HepG2 (cell line): ENCODE data around the gene EPS8L3. TPM values are rescaled to one million over a fixed set of nuclear protein-coding genes. Genes with fewer than 3 reads are reported as not detected.

ENCODE experiments used
- ATAC-seq: fragments of 200-7000 bp; cut with Tn5 transposase; 3 replicates; pipeline ENCODE4 v1.9.1; 2020; ENCODE audit warnings: mild to moderate bottlenecking, moderate library complexity
- BruUV-seq: library from RNA; stranded (reverse); fragments of 400-500 nt; replicated peaks from 2 replicates; lab custom pipeline; 2021; lab: Mats Ljungman, UMichigan
- CTCF ChIA-PET: fragments of 300-600 bp; formaldehyde crosslinking; extraction: SDS; loops from one replicate; lab custom pipeline; 2021; ENCODE audit warnings: low total read pairs, inconsistent platforms, low intra/inter-chr PET ratio; lab: Yijun Ruan, JAX
- POLR2A ChIA-PET: fragments of 350-600 bp; sonication (Branson Sonifier 250); formaldehyde crosslinking; loops from one replicate; lab custom pipeline; 2020; ENCODE audit warnings: antibody characterized with exemption, inconsistent platforms; lab: Yijun Ruan, JAX
- DNase-seq: peaks from one replicate; pipeline ENCODE4 v3.0.0-alpha.2; 2015; ENCODE audit warnings: low spot score
- FAIRE-seq: peaks from 3 replicates; lab custom pipeline; 2011; peaks lifted over from hg19 to GRCh38; lab: Jason Lieb, UNC
- H2AFZ ChIP-seq: one replicate; pipeline ENCODE4 v1.6.1; 2011; ENCODE audit warnings: low read length, inconsistent platforms
- H3K27ac ChIP-seq: fragments of 300-600 bp; 3 replicates; pipeline ENCODE4 v1.8.0; 2011; ENCODE audit warnings: mixed run types, mild to moderate bottlenecking, mixed read lengths, low read length, inconsistent platforms; ENCODE audit not compliant: insufficient read depth; ENCODE audit errors: extremely low read length
- H3K27me3 ChIP-seq, 2 experiments: fragments of 200-600 bp in 1 of 2; 2 replicates in 1 of 2; 3 replicates in 1 of 2; pipeline versions ENCODE4 v1.6.0 to v1.8.0; 2011; ENCODE audit warnings: low read length in 2 of 2, mild to moderate bottlenecking in 2 of 2, moderate library complexity in 2 of 2, inconsistent platforms in 1 of 2; ENCODE audit not compliant: insufficient read depth in 2 of 2, control insufficient read depth in 1 of 2
- H3K36me3 ChIP-seq, 2 experiments: fragments of 200-600 bp in 1 of 2; replicated peaks in 1 of 2; 2 replicates in 1 of 2; 3 replicates in 1 of 2; pipeline versions ENCODE4 v1.5.1 to v1.8.0; 2011; ENCODE audit warnings: low read length in 2 of 2, inconsistent platforms in 1 of 2; ENCODE audit not compliant: insufficient read depth in 2 of 2, control insufficient read depth in 1 of 2
- H3K4me1 ChIP-seq: 2 replicates; pipeline ENCODE4 v1.5.1; 2012; ENCODE audit warnings: low read length, inconsistent platforms; ENCODE audit not compliant: insufficient read depth
- H3K4me2 ChIP-seq: 2 replicates; pipeline ENCODE4 v1.6.0; 2011; ENCODE audit warnings: low read depth, low read length, inconsistent platforms
- H3K4me3 ChIP-seq, 3 experiments: fragments of 200-600 bp in 1 of 3; sonication (generic), shearing (Covaris generic) in 1 of 3; replicated peaks in 1 of 3; 2 replicates each; pipeline ENCODE4 v1.5.1; 2011 to 2016; ENCODE audit warnings: low read length in 3 of 3, inconsistent platforms in 2 of 3, low read depth in 2 of 3, mild to moderate bottlenecking in 2 of 3, control low read depth in 1 of 3, mixed read lengths in 1 of 3; ENCODE audit not compliant: insufficient read depth in 1 of 3
- H3K79me2 ChIP-seq: one replicate; pipeline ENCODE4 v1.6.1; 2011; ENCODE audit warnings: low read length, inconsistent platforms; ENCODE audit not compliant: insufficient read depth
- H3K9ac ChIP-seq: 2 replicates; pipeline ENCODE4 v1.6.0; 2011; ENCODE audit warnings: mild to moderate bottlenecking, low read depth, low read length, inconsistent platforms; ENCODE audit not compliant: insufficient read depth
- H3K9me3 ChIP-seq: 2 replicates; pipeline ENCODE4 v1.5.1; 2012; ENCODE audit warnings: mild to moderate bottlenecking, low read length
- H4K20me1 ChIP-seq: 2 replicates; pipeline ENCODE4 v1.6.0; 2011; ENCODE audit warnings: inconsistent platforms, mild to moderate bottlenecking, low read length, moderate library complexity; ENCODE audit not compliant: insufficient read depth
- CAMTA2 ChIP-seq: sonication (generic); formaldehyde crosslinking; IDR thresholded peaks from 2 replicates; pipeline ENCODE4 v1.4.0; 2020; ENCODE audit warnings: mild to moderate bottlenecking, missing genetic modification reagents, borderline replicate concordance
- CBX5 ChIP-seq: sonication (generic); formaldehyde crosslinking; IDR thresholded peaks from 2 replicates; pipeline ENCODE4 v1.4.0; 2020; ENCODE audit warnings: missing genetic modification reagents, borderline replicate concordance
- CEBPG ChIP-seq: IDR thresholded peaks from 2 replicates; pipeline ENCODE4 v1.6.1; 2016
- FOXO1 ChIP-seq: sonication (generic); formaldehyde crosslinking; IDR thresholded peaks from 2 replicates; pipeline ENCODE4 v1.4.0; 2020; ENCODE audit warnings: missing genetic modification reagents
- IKZF5 ChIP-seq: IDR thresholded peaks from 2 replicates; pipeline ENCODE4 v1.6.1; 2018; ENCODE audit warnings: missing genetic modification reagents, mild to moderate bottlenecking, missing compliant biosample characterization
- ZNF589 ChIP-seq: sonication (generic); formaldehyde crosslinking; conservative IDR thresholded peaks from 2 replicates; pipeline ENCODE4 v1.8.0; 2022; ENCODE audit warnings: mild to moderate bottlenecking, moderate library complexity, missing genetic modification reagents
- ZNF616 ChIP-seq: sonication (generic); formaldehyde crosslinking; IDR thresholded peaks from 2 replicates; pipeline ENCODE4 v1.5.0; 2020; ENCODE audit warnings: low read depth, mild to moderate bottlenecking, missing genetic modification reagents
- ZSCAN12 ChIP-seq: sonication (generic); formaldehyde crosslinking; IDR thresholded peaks from 2 replicates; pipeline ENCODE4 v1.9.0; 2021; ENCODE audit warnings: mild to moderate bottlenecking, missing genetic modification reagents
- WGBS: methylation state at CpG from one replicate; pipeline ENCODE4 v1.1.6; 2017; ENCODE audit warnings: low lambda C conversion rate; 5-methylcytosine and 5-hydroxymethylcytosine counted together
- in situ Hi-C: cut with HindIII; loops from 2 replicates; pipeline ENCODE4 v1.10.0; 2017; ENCODE audit warnings: low pct_unique_long_range_greater_than_20kb; ENCODE audit not compliant: extremely low pct_ligation_motif_present
- intact Hi-C: fragments of 100-400 bp; cut with micrococcal nuclease; formaldehyde crosslinking; loops from one replicate; pipeline ENCODE4 v1.10.0; 2022; ENCODE audit not compliant: unreplicated experiment
- polyA plus RNA-seq, 8 experiments: library from polyadenylated mRNA; depleted of rRNA in 3 of 8; stranded (reverse) in 7 of 8; unstranded in 1 of 8; fragments of >200 nt; fragmentation: Illumina TruSeq in 4 of 8; extraction: Trizol in 4 of 8; gene quantifications; 2 replicates each; pipeline versions ENCODE4 v1.2.1 to v1.2.3, GENCODE V29; 2011 to 2016; ENCODE audit warnings: low read depth in 4 of 8, missing spikeins in 1 of 8, mixed read lengths in 1 of 8; ENCODE audit not compliant: insufficient read depth in 1 of 8
- total RNA-seq, 5 experiments: library from RNA; depleted of rRNA; stranded (reverse); fragments of >200 nt; fragmentation: Illumina TruSeq; extraction: Trizol; gene quantifications; 2 replicates each; pipeline ENCODE4 v1.2.3, GENCODE V29; 2016; ENCODE audit warnings: low read depth in 1 of 5
- TF ChIP-seq, protein P1 (sequence below): sonication (generic); formaldehyde crosslinking; IDR thresholded peaks from 2 replicates; pipeline ENCODE4 v1.4.0; 2020; ENCODE audit warnings: missing genetic modification reagents, borderline replicate concordance

Gene EPS8L3
- total and polyA plus RNA-seq, 2 of the 13 experiments (the other 11 are each of a cell fraction or from before 2014, with no cell fraction given) = 18.2 to 106 TPM

DNA sequence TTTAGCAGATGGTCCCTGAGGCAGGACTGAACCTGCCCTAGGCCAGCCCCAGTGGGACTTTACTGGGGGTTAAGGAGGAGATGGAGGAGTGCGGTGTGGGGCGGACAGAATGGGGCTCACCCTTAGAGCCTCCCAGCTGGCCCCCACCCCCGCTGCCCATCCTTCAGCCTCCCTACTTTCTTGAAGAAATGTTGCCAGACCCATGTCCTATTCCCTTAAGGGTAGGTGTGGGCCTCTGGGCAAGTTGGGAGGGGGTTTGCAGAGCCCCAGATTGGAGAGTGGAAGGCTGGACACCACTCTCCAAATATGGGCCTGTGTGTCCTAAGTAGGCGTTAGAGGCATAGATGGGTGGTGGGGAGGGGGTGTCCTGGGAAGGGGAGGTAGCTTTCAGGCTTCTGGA lies 19.2 kb upstream of the EPS8L3 start:
- Histone ChIP-seq H3K4me2 (no peak overlapping the region), H3K4me3 (no peak overlapping the region), H3K27me3 (peaks cover 0 to 3% of the 10 kb centered on the region in 2 experiments; a peak in 3 of 5 replicates), H3K9ac (no peak overlapping the region), H3K36me3 (no peaks in the 10 kb centered on the region), H3K79me2 (no peaks in the 10 kb centered on the region), H3K4me1 (peaks cover 13% of the 10 kb centered on the region), H3K9me3 (peaks cover 8% of the 10 kb centered on the region), H4K20me1 (no peaks in the 10 kb centered on the region), H3K27ac (no peak overlapping the region), H2AFZ (no peak overlapping the region)
- ATAC-seq = no peak
- POLR2A ChIA-PET = no interaction called here
- BruUV-seq = no TSS peak
- TF ChIP-seq CBX5 (CRISPR knock-in tag) (no peak), ZSCAN12 (no peak), IKZF5 (CRISPR knock-in tag) (no peak), ZNF589 (CRISPR knock-in tag) (no peak), CAMTA2 (CRISPR knock-in tag) (no peak), FOXO1 (no peak), ZNF616 (CRISPR knock-in tag) (no peak), CEBPG (CRISPR knock-in tag) (no peak)
- TF ChIP-seq, protein P1, sequence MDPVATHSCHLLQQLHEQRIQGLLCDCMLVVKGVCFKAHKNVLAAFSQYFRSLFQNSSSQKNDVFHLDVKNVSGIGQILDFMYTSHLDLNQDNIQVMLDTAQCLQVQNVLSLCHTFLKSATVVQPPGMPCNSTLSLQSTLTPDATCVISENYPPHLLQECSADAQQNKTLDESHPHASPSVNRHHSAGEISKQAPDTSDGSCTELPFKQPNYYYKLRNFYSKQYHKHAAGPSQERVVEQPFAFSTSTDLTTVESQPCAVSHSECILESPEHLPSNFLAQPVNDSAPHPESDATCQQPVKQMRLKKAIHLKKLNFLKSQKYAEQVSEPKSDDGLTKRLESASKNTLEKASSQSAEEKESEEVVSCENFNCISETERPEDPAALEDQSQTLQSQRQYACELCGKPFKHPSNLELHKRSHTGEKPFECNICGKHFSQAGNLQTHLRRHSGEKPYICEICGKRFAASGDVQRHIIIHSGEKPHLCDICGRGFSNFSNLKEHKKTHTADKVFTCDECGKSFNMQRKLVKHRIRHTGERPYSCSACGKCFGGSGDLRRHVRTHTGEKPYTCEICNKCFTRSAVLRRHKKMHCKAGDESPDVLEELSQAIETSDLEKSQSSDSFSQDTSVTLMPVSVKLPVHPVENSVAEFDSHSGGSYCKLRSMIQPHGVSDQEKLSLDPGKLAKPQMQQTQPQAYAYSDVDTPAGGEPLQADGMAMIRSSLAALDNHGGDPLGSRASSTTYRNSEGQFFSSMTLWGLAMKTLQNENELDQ (CRISPR knock-in tag) = no peak
- CTCF ChIA-PET = no interaction called here
- in situ Hi-C loops = no loop called here
- DNase-seq = no peak
- 60% methylated on average over 4 of the region's 4 CpGs for WGBS
- intact Hi-C loops = no loop called here
- FAIRE-seq = no peak
